Sigmoid colon (tissue), 7 donors: ENCODE measurements around the gene SNTG2. TPM values are rescaled to one million over a fixed set of nuclear protein-coding genes. Genes with fewer than 3 reads are reported as not detected.

ENCODE experiments used
- DNase-seq: peaks from one replicate; pipeline ENCODE4 v3.0.0-alpha.2; 2019
- H3K27ac ChIP-seq, 4 donors: fragments of 200-600 bp; sonication (generic); one replicate each; pipeline ENCODE4 v1.5.1; 2016 to 2019; ENCODE audit warnings: mild to moderate bottlenecking in 1 of 4
- H3K27me3 ChIP-seq, 3 donors: fragments of 200-600 bp; sonication (generic); one replicate each; pipeline ENCODE4 v1.5.1; 2019; ENCODE audit warnings: mild to moderate bottlenecking in 1 of 3
- H3K36me3 ChIP-seq, 4 donors: fragments of 200-600 bp; sonication (generic); one replicate each; pipeline ENCODE4 v1.5.1; 2016 to 2019
- H3K4me1 ChIP-seq, 4 donors: fragments of 200-600 bp; sonication (generic); one replicate each; pipeline ENCODE4 v1.5.1; 2017 to 2019
- H3K4me3 ChIP-seq, 4 donors: fragments of 200-600 bp; sonication (generic); one replicate each; pipeline ENCODE4 v1.5.1; 2017 to 2019; ENCODE audit warnings: mild to moderate bottlenecking in 2 of 4, moderate library complexity in 1 of 4
- H3K9me3 ChIP-seq, 4 donors: fragments of 200-600 bp in 3 of 4; sonication (generic) in 3 of 4; one replicate each; pipeline versions ENCODE4 v1.5.1 to v1.6.1; 2013 to 2019
- EP300 ChIP-seq, 4 donors: sonication (generic); formaldehyde crosslinking; IDR thresholded peaks; one replicate each; pipeline ENCODE4 v1.6.1; 2017; ENCODE audit warnings: antibody characterized with exemption in 4 of 4
- POLR2A ChIP-seq, 2 donors: fragments of 450-650 bp; IDR thresholded peaks; one replicate each; pipeline ENCODE4 v1.6.1; 2016; ENCODE audit warnings: antibody characterized with exemption in 2 of 2, mild to moderate bottlenecking in 2 of 2, moderate library complexity in 2 of 2
- POLR2AphosphoS5 ChIP-seq, 4 donors: sonication (generic); formaldehyde crosslinking; IDR thresholded peaks; one replicate each; pipeline ENCODE4 v1.6.1; 2017; ENCODE audit warnings: antibody characterized with exemption in 4 of 4
- WGBS, 2 donors: extraction: QIAGEN DNeasy Blood & Tissue Kit; methylation state at CpG; one replicate each; pipeline ENCODE4 v1.1.7; 2013; 5-methylcytosine and 5-hydroxymethylcytosine counted together
- intact Hi-C: fragments of 100-400 bp; cut with DNase I; formaldehyde crosslinking; loops from one replicate; pipeline ENCODE4 v1.15.1; 2023
- polyA plus RNA-seq, 3 donors: library from polyadenylated mRNA; stranded (reverse); fragments of 200-250 nt; gene quantifications; one replicate each; pipeline ENCODE4 v1.2.3, GENCODE V29; 2013
- total RNA-seq, 4 donors: library from RNA; depleted of rRNA; stranded (reverse); fragments of >200 nt; gene quantifications; one replicate each; pipeline ENCODE4 v1.1.0, GENCODE V29; 2016
- TF ChIP-seq, protein P1 (sequence below), 4 experiments: fragments of 450-650 bp in 3 of 4; fragments of 200-600 bp in 1 of 4; IDR thresholded peaks; one replicate each; pipeline ENCODE4 v1.5.1; 2016 to 2019; ENCODE audit warnings: antibody characterized with exemption in 4 of 4, mild to moderate bottlenecking in 3 of 4, moderate library complexity in 2 of 4
- donor health status: healthy with polysubstance abuse.
- donor health status: Bipolar disorder and iron deficiency.
- donor health status: healthy.

SNTG2 gene
- total and polyA plus RNA-seq, 7 donors: 0.60 to 5.2 (median 1.9) TPM; not detected in 1

- H3K36me3 ChIP-seq: no peaks in the 10 kb centered on the region
- no peak for DNase-seq
- no peaks in the 10 kb centered on the region for H3K9me3 ChIP-seq
- WGBS, 2 donors: 51 to 84% methylated on average over 4 of the region's 4 CpGs
- H3K4me3 ChIP-seq: no peak overlapping the region
- TF ChIP-seq POLR2A (IDR thresholded peaks at IDR 0.05): no peak
- TF ChIP-seq, protein P1, sequence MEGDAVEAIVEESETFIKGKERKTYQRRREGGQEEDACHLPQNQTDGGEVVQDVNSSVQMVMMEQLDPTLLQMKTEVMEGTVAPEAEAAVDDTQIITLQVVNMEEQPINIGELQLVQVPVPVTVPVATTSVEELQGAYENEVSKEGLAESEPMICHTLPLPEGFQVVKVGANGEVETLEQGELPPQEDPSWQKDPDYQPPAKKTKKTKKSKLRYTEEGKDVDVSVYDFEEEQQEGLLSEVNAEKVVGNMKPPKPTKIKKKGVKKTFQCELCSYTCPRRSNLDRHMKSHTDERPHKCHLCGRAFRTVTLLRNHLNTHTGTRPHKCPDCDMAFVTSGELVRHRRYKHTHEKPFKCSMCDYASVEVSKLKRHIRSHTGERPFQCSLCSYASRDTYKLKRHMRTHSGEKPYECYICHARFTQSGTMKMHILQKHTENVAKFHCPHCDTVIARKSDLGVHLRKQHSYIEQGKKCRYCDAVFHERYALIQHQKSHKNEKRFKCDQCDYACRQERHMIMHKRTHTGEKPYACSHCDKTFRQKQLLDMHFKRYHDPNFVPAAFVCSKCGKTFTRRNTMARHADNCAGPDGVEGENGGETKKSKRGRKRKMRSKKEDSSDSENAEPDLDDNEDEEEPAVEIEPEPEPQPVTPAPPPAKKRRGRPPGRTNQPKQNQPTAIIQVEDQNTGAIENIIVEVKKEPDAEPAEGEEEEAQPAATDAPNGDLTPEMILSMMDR (IDR thresholded peaks at IDR 0.05): no peak
- no peak for TF ChIP-seq EP300 (IDR thresholded peaks at IDR 0.05)
- no peak for TF ChIP-seq POLR2AphosphoS5 (IDR thresholded peaks at IDR 0.05)
- H3K4me1 ChIP-seq: no peaks in the 10 kb centered on the region
- intact Hi-C loops: no loop called here
- no peaks in the 10 kb centered on the region for H3K27me3 ChIP-seq
- H3K27ac ChIP-seq: no peak overlapping the region
Observed at GRCh38 chr2:1026141-1026540, 75.5 kb downstream of the SNTG2 start.

DNA sequence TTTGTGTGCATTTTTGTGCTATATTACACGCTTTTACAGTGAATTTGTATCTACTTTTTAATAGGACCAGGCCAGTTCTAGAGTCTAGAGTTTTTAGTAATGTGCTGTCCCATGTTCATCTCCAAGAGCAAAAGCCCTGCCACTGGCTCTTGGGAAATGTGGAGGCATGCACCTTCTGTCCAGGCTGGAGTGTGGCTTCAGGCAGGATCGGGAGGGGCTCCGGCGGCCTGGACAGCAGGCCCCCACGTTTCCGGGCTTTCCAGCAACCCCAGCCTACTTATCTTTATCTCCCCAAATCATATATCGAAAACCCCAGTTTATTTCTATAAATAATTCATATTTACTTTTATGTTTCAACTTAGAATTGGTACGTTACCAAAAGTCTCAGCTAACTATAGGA lies 78.2 kb downstream of the SNTG2 start:
- Histone ChIP-seq H3K4me3 (no peak overlapping the region), H3K36me3 (no peaks in the 10 kb centered on the region), H3K4me1 (no peaks in the 10 kb centered on the region), H3K27ac (no peak overlapping the region), H3K27me3 (no peaks in the 10 kb centered on the region), H3K9me3 (no peaks in the 10 kb centered on the region)
- 79 to 87% methylated on average over 8 of the region's 8 CpGs for WGBS, 2 donors
- intact Hi-C loops: no loop called here
- no peak for DNase-seq
- TF ChIP-seq EP300 (IDR thresholded peaks at IDR 0.05) (no peak), POLR2AphosphoS5 (IDR thresholded peaks at IDR 0.05) (no peak), POLR2A (IDR thresholded peaks at IDR 0.05) (no peak)
- TF ChIP-seq, protein P1 (IDR thresholded peaks at IDR 0.05): no peak

DNA sequence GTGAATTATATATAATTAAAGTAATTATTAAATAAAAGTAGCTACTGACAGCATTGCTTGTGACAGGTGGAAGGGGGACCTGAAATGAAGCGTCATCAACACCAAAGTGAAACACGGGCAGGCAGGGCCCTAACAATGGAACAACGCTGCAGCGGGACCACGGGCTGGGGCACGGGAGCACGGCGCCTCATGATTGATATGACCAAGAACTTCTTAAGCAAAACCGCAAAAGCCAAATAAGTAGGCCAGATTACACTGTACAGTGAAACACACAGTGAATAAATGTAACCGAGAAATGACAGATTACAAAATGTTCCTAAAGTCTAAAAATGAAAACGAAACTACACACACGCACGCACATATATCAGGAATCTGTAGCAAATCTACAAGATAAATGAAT lies 81.4 kb downstream of the SNTG2 start:
- TF ChIP-seq EP300 (IDR thresholded peaks at IDR 0.05) (no peak), POLR2A (IDR thresholded peaks at IDR 0.05) (no peak), POLR2AphosphoS5 (IDR thresholded peaks at IDR 0.05) (no peak)
- TF ChIP-seq, protein P1 (IDR thresholded peaks at IDR 0.05): no peak
- Histone ChIP-seq H3K27ac (no peak overlapping the region), H3K9me3 (no peaks in the 10 kb centered on the region), H3K4me3 (no peak overlapping the region), H3K27me3 (no peaks in the 10 kb centered on the region), H3K36me3 (no peaks in the 10 kb centered on the region), H3K4me1 (no peaks in the 10 kb centered on the region)
- WGBS, 2 donors: 85 to 91% methylated on average over 13 of the region's 13 CpGs
- intact Hi-C loops: no loop called here
- DNase-seq: no peak

- WGBS, 2 donors: 79 to 86% methylated on average over 3 of the region's 3 CpGs
Observed at GRCh38 chr2:1033069-1033468, 82.4 kb downstream of the SNTG2 start.

More at GRCh38 chr2:1033069-1033468, 82.4 kb downstream of the SNTG2 start:
- Histone ChIP-seq H3K4me3 (no peak overlapping the region), H3K36me3 (no peaks in the 10 kb centered on the region), H3K27ac (no peak overlapping the region), H3K4me1 (no peaks in the 10 kb centered on the region), H3K27me3 (no peaks in the 10 kb centered on the region), H3K9me3 (no peaks in the 10 kb centered on the region)
- TF ChIP-seq, protein P1 (IDR thresholded peaks at IDR 0.05): no peak
- TF ChIP-seq POLR2A (IDR thresholded peaks at IDR 0.05) (no peak), EP300 (IDR thresholded peaks at IDR 0.05) (no peak), POLR2AphosphoS5 (IDR thresholded peaks at IDR 0.05) (no peak)
- no peak for DNase-seq
- intact Hi-C loops: no loop called here
